Esophagus squamous epithelium (tissue), 5 donors: ENCODE measurements around the gene BIRC7. TPM values are rescaled to one million over a fixed set of nuclear protein-coding genes. Genes with fewer than 3 reads are reported as not detected.

ENCODE experiments used
- DNase-seq: peaks from one replicate; lab custom pipeline; 2025; lab: John Stamatoyannopoulos, UW
- H3K27ac ChIP-seq, 4 donors: fragments of 200-600 bp; sonication (generic); one replicate each; pipeline ENCODE4 v1.5.1; 2016 to 2019; ENCODE audit warnings: mild to moderate bottlenecking in 1 of 4
- H3K27me3 ChIP-seq, 4 donors: fragments of 200-600 bp; sonication (generic); 1 replicate in 3 of 4; 2 replicates in 1 of 4; pipeline versions ENCODE4 v1.5.1 to v1.6.0; 2017 to 2021; ENCODE audit warnings: antibody characterized with exemption in 1 of 4
- H3K36me3 ChIP-seq, 3 donors: fragments of 200-600 bp; sonication (generic); one replicate each; pipeline ENCODE4 v1.5.1; 2016 to 2019
- H3K4me1 ChIP-seq, 3 donors: fragments of 200-600 bp; sonication (generic); one replicate each; pipeline ENCODE4 v1.5.1; 2017 to 2019
- H3K4me3 ChIP-seq, 4 donors: fragments of 200-600 bp; sonication (generic); 1 replicate in 3 of 4; 2 replicates in 1 of 4; pipeline ENCODE4 v1.5.1; 2016 to 2019; ENCODE audit warnings: mild to moderate bottlenecking in 2 of 4, moderate library complexity in 1 of 4
- H3K9me3 ChIP-seq, 3 donors: fragments of 200-600 bp; sonication (generic); one replicate each; pipeline ENCODE4 v1.5.1; 2016 to 2019
- CTCF ChIP-seq, 6 experiments: fragments of 450-650 bp in 4 of 6; fragments of 200-600 bp in 2 of 6; sonication (generic) in 2 of 6; IDR thresholded peaks; one replicate each; pipeline ENCODE4 v1.5.1; 2016 to 2019; ENCODE audit warnings: antibody characterized with exemption in 6 of 6, mild to moderate bottlenecking in 4 of 6, moderate library complexity in 4 of 6
- POLR2A ChIP-seq, 4 donors: fragments of 450-650 bp; IDR thresholded peaks; one replicate each; pipeline ENCODE4 v1.6.1; 2017; ENCODE audit warnings: antibody characterized with exemption in 4 of 4, mild to moderate bottlenecking in 4 of 4, moderate library complexity in 3 of 4
- WGBS, 2 donors: methylation state at CpG; one replicate each; pipeline ENCODE4 v1.1.5; 2018; 5-methylcytosine and 5-hydroxymethylcytosine counted together
- intact Hi-C: fragments of 100-400 bp; cut with DNase I; formaldehyde crosslinking; loops from one replicate; pipeline ENCODE4 v1.15.0; 2022
- total RNA-seq, 4 donors: library from RNA; depleted of rRNA; stranded (reverse); fragments of >200 nt; gene quantifications; one replicate each; pipeline ENCODE4 v1.1.0, GENCODE V29; 2016
- donor health status: DM: yes; HTN: yes; CAD: no.

BIRC7 gene
- total RNA-seq, 4 donors from 2014 or later, result 0.57 TPM; not detected in 3

GRCh38 chr20:63224412-63225081 is 11.2 kb upstream of the BIRC7 start:
- peaks cover 0 to 7% (median 0%) of the 10 kb centered on the region in 3 donors for H3K4me1 ChIP-seq
- 19 to 36% methylated on average over 10 to 11 of the region's 16 CpGs for WGBS, 2 donors
- no peaks in the 10 kb centered on the region for H3K9me3 ChIP-seq
- no peak overlapping the region for H3K27ac ChIP-seq
- H3K36me3 ChIP-seq, result no peaks in the 10 kb centered on the region
- no peak overlapping the region for H3K4me3 ChIP-seq
- intact Hi-C loops, result no loop called here
- no peak for DNase-seq
- TF ChIP-seq POLR2A (IDR thresholded peaks at IDR 0.05) (no peak), CTCF (IDR thresholded peaks at IDR 0.05) (no peak)
- peaks cover 0 to 55% (median 0%) of the 10 kb centered on the region in 4 donors for H3K27me3 ChIP-seq

- WGBS, 2 donors, result 35 to 46% methylated on average over 7 of the region's 7 CpGs
- Histone ChIP-seq H3K4me3 (no peak overlapping the region), H3K27me3 (peaks cover 0 to 55% (median 0%) of the 10 kb centered on the region in 4 donors), H3K36me3 (no peaks in the 10 kb centered on the region), H3K4me1 (peaks cover 0 to 7% (median 0%) of the 10 kb centered on the region in 3 donors), H3K9me3 (no peaks in the 10 kb centered on the region), H3K27ac (no peak overlapping the region)
- no peak for TF ChIP-seq POLR2A (IDR thresholded peaks at IDR 0.05)
- no peak for TF ChIP-seq CTCF (IDR thresholded peaks at IDR 0.05)
- DNase-seq, result no peak
- intact Hi-C loops, result no loop called here
Measured at GRCh38 chr20:63225082-63225454, 10.6 kb upstream of the BIRC7 start.

- Histone ChIP-seq H3K4me3 (no peak overlapping the region), H3K4me1 (peaks cover 3 to 11% (median 3%) of the 10 kb centered on the region in 3 donors), H3K27me3 (peaks cover 0 to 56% (median 0%) of the 10 kb centered on the region in 4 donors), H3K9me3 (no peaks in the 10 kb centered on the region), H3K27ac (no peak overlapping the region), H3K36me3 (no peaks in the 10 kb centered on the region)
- 63 to 76% methylated on average over 1 to 4 of the region's 19 CpGs for WGBS, 2 donors
- intact Hi-C loops, result no loop called here
- DNase-seq, result no peak
- no peak for TF ChIP-seq CTCF (IDR thresholded peaks at IDR 0.05)
- TF ChIP-seq POLR2A (IDR thresholded peaks at IDR 0.05), result no peak
Measured at GRCh38 chr20:63226042-63226943, 9.4 kb upstream of the BIRC7 start.

- TF ChIP-seq CTCF (IDR thresholded peaks at IDR 0.05), result no peak
- TF ChIP-seq POLR2A (IDR thresholded peaks at IDR 0.05), result no peak
- WGBS, 2 donors, result 85 to 97% methylated on average over 3 to 5 of the region's 5 CpGs
Measured at GRCh38 chr20:63227260-63227659, 8.4 kb upstream of the BIRC7 start.

GRCh38 chr20:63228806-63229205 is 6.9 kb upstream of the BIRC7 start:
- 53 to 55% methylated on average over 6 to 13 of the region's 13 CpGs for WGBS, 2 donors
- Histone ChIP-seq H3K27me3 (peaks cover 0 to 61% (median 0%) of the 10 kb centered on the region in 4 donors), H3K9me3 (no peaks in the 10 kb centered on the region), H3K36me3 (no peaks in the 10 kb centered on the region), H3K4me3 (no peak overlapping the region), H3K27ac (no peak overlapping the region), H3K4me1 (peaks cover 3 to 13% (median 11%) of the 10 kb centered on the region in 3 donors)
- TF ChIP-seq POLR2A (IDR thresholded peaks at IDR 0.05) (no peak), CTCF (IDR thresholded peaks at IDR 0.05) (no peak)
- intact Hi-C loops, result no loop called here
- DNase-seq, result no peak

More at GRCh38 chr20:63227260-63227659, 8.4 kb upstream of the BIRC7 start:
- intact Hi-C loops, result no loop called here
- no peaks in the 10 kb centered on the region for H3K9me3 ChIP-seq
- peaks cover 3 to 11% (median 7%) of the 10 kb centered on the region in 3 donors for H3K4me1 ChIP-seq
- no peak for DNase-seq
- no peaks in the 10 kb centered on the region for H3K36me3 ChIP-seq
- H3K27ac ChIP-seq, result no peak overlapping the region
- no peak overlapping the region for H3K4me3 ChIP-seq
- H3K27me3 ChIP-seq, result peaks cover 0 to 56% (median 0%) of the 10 kb centered on the region in 4 donors
